Suprapubic skin (tissue), 4 donors: Measurements from ENCODE around the gene GATAD2A. TPM values are rescaled to one million over a fixed set of nuclear protein-coding genes. Genes with fewer than 3 reads are reported as not detected.

ENCODE experiments used
- DNase-seq, 2 donors: peaks; one replicate each; pipeline ENCODE4 v3.0.0-alpha.2; 2019; ENCODE audit warnings: low spot score in 2 of 2
- H3K27ac ChIP-seq: fragments of 200-600 bp; sonication (generic); one replicate; pipeline ENCODE4 v1.5.1; 2019
- H3K27me3 ChIP-seq: fragments of 200-600 bp; sonication (generic); one replicate; pipeline ENCODE4 v1.5.1; 2019
- H3K36me3 ChIP-seq: fragments of 200-600 bp; sonication (generic); one replicate; pipeline ENCODE4 v1.5.1; 2019
- H3K4me1 ChIP-seq: fragments of 200-600 bp; sonication (generic); one replicate; pipeline ENCODE4 v1.5.1; 2019
- H3K4me3 ChIP-seq: fragments of 200-600 bp; sonication (generic); one replicate; pipeline ENCODE4 v1.5.1; 2019; ENCODE audit warnings: mild to moderate bottlenecking
- H3K9me3 ChIP-seq: fragments of 200-600 bp; sonication (generic); one replicate; pipeline ENCODE4 v1.5.1; 2019
- CTCF ChIP-seq, 2 donors: fragments of 200-600 bp in 1 of 2; fragments of 450-650 bp in 1 of 2; sonication (generic) in 1 of 2; IDR thresholded peaks; one replicate each; pipeline ENCODE4 v1.5.1; 2016 to 2019; ENCODE audit warnings: antibody characterized with exemption in 2 of 2, mild to moderate bottlenecking in 1 of 2, moderate library complexity in 1 of 2
- EP300 ChIP-seq: sonication (generic); formaldehyde crosslinking; IDR thresholded peaks from one replicate; pipeline ENCODE4 v1.6.1; 2017; ENCODE audit warnings: antibody characterized with exemption
- POLR2A ChIP-seq, 2 donors: fragments of 450-650 bp; IDR thresholded peaks; one replicate each; pipeline ENCODE4 v1.6.1; 2017; ENCODE audit warnings: antibody characterized with exemption in 2 of 2, mild to moderate bottlenecking in 2 of 2, moderate library complexity in 2 of 2
- POLR2AphosphoS5 ChIP-seq, 3 donors: sonication (generic); formaldehyde crosslinking; IDR thresholded peaks; one replicate each; pipeline ENCODE4 v1.6.1; 2017; ENCODE audit warnings: antibody characterized with exemption in 3 of 3
- WGBS: methylation state at CpG from one replicate; pipeline ENCODE4 v1.1.5; 2018; 5-methylcytosine and 5-hydroxymethylcytosine counted together
- total RNA-seq, 4 donors: library from RNA; depleted of rRNA; stranded (reverse); fragments of >200 nt; gene quantifications; one replicate each; pipeline ENCODE4 v1.1.0, GENCODE V29; 2016

GATAD2A gene
- total RNA-seq, 4 donors from 2014 or later = 83.1 to 88.8 (median 86.4) TPM

DNA sequence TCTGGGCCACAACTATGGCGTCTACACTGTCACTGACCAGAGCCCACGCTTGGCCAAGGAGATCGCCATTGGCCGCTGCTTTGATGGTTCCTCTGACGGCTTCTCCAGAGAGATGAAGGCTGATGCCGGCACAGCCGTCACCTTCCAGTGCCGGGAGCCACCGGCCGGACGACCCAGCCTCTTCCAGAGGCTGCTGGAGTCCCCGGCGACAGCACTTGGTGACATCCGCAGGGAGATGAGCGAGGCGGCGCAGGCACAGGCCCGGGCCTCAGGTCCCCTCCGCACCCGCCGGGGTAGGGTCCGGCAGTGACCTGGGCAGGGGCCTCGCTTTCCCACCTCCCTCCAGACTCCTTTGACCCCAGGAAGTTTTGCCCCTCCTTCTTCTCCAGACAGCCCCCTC, 140.2 kb downstream of the GATAD2A start:
- Histone ChIP-seq H3K9me3 (no peaks in the 10 kb centered on the region), H3K36me3 (no peaks in the 10 kb centered on the region), H3K27ac (no peak overlapping the region), H3K4me3 (no peak overlapping the region), H3K27me3 (peaks cover 55% of the 10 kb centered on the region), H3K4me1 (peaks cover 21% of the 10 kb centered on the region)
- no peak for TF ChIP-seq POLR2A (IDR thresholded peaks at IDR 0.05)
- WGBS = 96% methylated on average over 14 of the region's 23 CpGs
- DNase-seq = no peak

DNA sequence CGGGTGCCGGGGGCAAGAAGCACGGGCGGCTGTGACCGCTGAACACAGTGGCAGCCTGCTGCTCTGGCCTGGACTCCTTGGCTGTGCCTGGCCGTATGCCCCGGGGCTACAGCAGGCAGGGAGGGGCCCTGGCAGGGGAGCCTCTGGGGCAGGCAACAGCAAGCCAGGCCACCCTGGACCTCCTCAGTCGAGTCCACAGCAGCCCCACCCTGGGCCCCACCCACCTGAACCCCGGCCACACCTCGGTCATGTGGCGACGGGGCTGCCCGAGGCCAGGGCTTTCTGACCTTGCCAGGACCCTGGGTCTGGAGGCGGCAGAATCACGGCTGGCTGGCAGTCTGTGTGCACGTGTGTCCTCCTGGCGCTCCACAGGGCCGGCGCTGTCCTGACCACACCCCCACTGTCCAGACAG, 141.3 kb downstream of the GATAD2A start:
- WGBS = no CpG with 5 or more reads among the region's 19 CpGs
- Histone ChIP-seq H3K27ac (no peak overlapping the region), H3K27me3 (peaks cover 45% of the 10 kb centered on the region)

DNA sequence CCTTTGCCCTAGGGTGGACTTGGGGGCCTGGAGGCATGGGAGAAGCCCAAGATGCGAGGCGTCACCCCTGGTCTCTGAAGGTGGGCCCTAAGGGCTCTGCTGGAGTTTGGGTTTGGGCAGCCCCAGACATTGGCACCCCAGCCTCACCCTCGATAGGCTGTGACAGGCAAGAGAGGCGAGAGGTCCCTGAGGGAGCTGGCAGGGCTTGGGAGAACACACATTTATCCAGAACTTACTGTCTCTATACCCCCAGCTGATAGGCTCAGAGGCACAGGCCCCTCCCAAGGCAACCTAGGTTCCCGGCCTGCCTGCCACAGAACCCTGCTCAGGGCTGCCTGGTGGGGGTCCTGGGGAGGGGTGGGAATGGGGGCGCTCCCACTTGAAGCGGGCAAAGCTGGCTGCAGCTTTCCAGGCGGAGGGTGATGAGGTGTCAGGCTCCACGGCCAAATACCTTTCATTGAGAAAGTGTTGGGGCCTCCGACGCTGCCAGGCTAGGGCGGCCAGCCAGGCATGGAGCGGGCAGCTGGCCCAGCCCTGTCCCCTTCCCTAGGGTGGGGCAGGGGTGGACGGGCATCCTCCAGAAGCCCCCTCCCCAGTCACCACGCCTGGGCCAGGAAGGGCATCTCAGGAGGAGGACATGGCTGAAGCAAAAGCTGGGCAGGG, 142.3 kb downstream of the GATAD2A start:
- no peak for TF ChIP-seq CTCF (IDR thresholded peaks at IDR 0.05)
- TF ChIP-seq EP300 = no peak
- TF ChIP-seq POLR2AphosphoS5 (IDR thresholded peaks at IDR 0.05) = no peak
- no peak for TF ChIP-seq POLR2A (IDR thresholded peaks at IDR 0.05)
- Histone ChIP-seq H3K4me1 (peaks cover 10% of the 10 kb centered on the region), H3K27ac (no peak overlapping the region), H3K4me3 (no peak overlapping the region), H3K9me3 (no peaks in the 10 kb centered on the region), H3K27me3 (peaks cover 45% of the 10 kb centered on the region), H3K36me3 (no peaks in the 10 kb centered on the region)
- DNase-seq = no peak
- WGBS = 46% methylated on average over 3 of the region's 15 CpGs

More for the DNA sequence above, 141.3 kb downstream of the GATAD2A start:
- Histone ChIP-seq H3K9me3 (no peaks in the 10 kb centered on the region), H3K4me3 (no peak overlapping the region), H3K4me1 (peaks cover 10% of the 10 kb centered on the region), H3K36me3 (no peaks in the 10 kb centered on the region)
- TF ChIP-seq POLR2A (IDR thresholded peaks at IDR 0.05) (no peak), EP300 (no peak)
- DNase-seq = no peak

DNA sequence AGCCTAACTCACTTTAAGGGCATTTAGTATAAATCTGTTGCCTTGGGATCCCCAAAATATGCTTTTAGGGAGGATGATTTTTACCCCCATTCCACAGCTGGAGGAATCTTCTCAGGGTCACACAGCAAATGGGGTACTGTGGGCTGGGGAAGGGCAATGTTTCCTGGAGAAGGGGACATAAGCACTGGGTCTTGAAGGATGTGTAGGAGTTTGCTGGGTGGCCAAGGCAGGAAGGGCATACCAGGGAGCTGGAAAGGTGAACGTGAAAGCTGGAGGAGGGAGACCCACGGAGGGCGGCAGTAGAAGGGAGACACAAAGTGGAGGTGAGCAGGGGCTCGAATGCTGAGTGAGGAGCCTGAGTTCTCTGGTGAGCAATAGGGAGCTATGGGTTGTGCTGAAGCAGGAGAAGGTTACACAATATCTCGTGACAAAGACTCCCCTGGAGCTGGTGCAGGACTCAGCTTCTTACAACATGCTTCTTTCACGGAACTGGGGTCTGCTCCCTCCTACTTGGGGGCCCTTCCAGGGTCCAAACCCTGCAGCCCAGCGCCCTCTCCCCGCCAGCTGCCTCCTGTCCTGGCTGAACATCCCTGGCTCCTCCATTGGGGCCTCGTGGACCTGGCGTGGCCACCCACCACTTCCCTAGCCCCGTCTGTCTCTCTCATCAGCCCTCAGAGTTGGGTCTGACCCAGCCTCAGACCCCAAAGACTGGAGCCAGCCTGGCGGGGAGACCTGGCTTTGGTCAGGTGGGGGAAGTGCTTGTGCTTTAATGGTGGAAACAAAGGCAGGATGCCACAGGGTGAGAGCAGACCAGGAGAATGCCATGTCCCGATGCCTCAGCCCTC, 143.7 kb downstream of the GATAD2A start:
- Histone ChIP-seq H3K27me3 (peaks cover 45% of the 10 kb centered on the region), H3K4me1 (peaks cover 10% of the 10 kb centered on the region), H3K9me3 (no peaks in the 10 kb centered on the region), H3K4me3 (no peak overlapping the region), H3K27ac (no peak overlapping the region), H3K36me3 (no peaks in the 10 kb centered on the region)
- no peak for DNase-seq
- WGBS = 61% methylated on average over 11 of the region's 13 CpGs
- TF ChIP-seq CTCF (IDR thresholded peaks at IDR 0.05) (no peak), EP300 (no peak)

DNA sequence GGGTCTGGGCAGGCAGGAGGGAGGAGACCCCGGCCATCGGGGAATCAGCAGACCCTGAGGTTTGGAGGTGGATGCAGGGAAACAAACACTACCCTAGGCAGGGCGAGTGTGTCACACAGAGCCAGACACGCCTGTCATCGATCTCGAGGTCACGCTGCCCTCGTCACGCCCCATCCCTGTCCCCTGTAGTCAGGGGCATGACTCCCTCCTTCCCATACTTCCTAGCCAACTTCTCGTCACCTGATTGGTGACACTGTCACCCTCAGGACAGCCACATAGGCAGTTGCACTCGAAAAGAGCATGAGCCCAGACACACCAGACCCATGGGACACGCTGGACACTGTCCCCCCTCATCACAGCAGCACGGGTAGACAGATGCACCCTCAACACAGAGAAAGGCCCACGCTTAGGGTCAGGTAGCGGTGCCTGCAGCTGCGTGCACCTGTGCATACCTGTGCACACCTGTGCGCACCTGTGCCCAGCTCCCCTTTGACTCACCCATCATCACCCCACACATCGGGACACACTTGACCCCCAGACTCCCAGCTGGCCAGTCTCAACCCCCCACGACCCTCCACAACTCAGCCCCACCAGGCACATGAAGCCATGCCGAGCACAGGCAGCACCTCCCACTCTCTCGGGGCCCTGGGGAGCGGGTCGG, 144.5 kb downstream of the GATAD2A start:
- no peak for DNase-seq

More for the DNA sequence above, 144.5 kb downstream of the GATAD2A start:
- H3K4me1 ChIP-seq = peaks cover 10% of the 10 kb centered on the region
- no peak overlapping the region for H3K4me3 ChIP-seq
- TF ChIP-seq EP300 = no peak
- no peak for TF ChIP-seq POLR2AphosphoS5 (IDR thresholded peaks at IDR 0.05)
- no peak for TF ChIP-seq CTCF (IDR thresholded peaks at IDR 0.05)
- no peak for TF ChIP-seq POLR2A (IDR thresholded peaks at IDR 0.05)
- WGBS = 49% methylated on average over 17 of the region's 23 CpGs
- peaks cover 39% of the 10 kb centered on the region for H3K27me3 ChIP-seq
- H3K27ac ChIP-seq = no peak overlapping the region
- no peaks in the 10 kb centered on the region for H3K36me3 ChIP-seq
- no peaks in the 10 kb centered on the region for H3K9me3 ChIP-seq
